ENCODE measurements around the gene DACH1. TPM values are rescaled to one million over a fixed set of nuclear protein-coding genes. Genes with fewer than 3 reads are reported as not detected.

Gene DACH1
- total and polyA plus RNA-seq, 2 of the 8 experiments (the other 6 are each of a cell fraction or from before 2014, with no cell fraction given) = 0.12 to 0.67 TPM

DNA sequence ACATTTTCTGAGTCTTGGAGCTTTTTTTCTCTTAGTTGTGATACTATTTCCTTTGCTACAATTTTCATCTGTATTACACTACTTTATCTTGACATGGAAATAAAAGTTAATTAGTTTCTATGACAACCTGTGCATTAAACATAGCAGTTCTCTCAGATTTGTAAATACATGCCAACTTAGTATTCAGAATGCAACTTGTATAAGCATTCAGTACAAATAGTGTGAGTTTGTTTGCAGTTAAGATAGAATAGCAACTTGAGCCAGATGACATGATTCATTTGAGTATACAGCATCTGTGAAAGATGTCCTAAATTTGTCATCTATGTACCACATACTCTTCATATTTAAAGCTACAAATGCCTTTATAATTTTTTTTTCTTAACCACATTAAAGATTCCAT is 98.1 kb downstream of the DACH1 start (continued):
- TF ChIP-seq, protein P1, sequence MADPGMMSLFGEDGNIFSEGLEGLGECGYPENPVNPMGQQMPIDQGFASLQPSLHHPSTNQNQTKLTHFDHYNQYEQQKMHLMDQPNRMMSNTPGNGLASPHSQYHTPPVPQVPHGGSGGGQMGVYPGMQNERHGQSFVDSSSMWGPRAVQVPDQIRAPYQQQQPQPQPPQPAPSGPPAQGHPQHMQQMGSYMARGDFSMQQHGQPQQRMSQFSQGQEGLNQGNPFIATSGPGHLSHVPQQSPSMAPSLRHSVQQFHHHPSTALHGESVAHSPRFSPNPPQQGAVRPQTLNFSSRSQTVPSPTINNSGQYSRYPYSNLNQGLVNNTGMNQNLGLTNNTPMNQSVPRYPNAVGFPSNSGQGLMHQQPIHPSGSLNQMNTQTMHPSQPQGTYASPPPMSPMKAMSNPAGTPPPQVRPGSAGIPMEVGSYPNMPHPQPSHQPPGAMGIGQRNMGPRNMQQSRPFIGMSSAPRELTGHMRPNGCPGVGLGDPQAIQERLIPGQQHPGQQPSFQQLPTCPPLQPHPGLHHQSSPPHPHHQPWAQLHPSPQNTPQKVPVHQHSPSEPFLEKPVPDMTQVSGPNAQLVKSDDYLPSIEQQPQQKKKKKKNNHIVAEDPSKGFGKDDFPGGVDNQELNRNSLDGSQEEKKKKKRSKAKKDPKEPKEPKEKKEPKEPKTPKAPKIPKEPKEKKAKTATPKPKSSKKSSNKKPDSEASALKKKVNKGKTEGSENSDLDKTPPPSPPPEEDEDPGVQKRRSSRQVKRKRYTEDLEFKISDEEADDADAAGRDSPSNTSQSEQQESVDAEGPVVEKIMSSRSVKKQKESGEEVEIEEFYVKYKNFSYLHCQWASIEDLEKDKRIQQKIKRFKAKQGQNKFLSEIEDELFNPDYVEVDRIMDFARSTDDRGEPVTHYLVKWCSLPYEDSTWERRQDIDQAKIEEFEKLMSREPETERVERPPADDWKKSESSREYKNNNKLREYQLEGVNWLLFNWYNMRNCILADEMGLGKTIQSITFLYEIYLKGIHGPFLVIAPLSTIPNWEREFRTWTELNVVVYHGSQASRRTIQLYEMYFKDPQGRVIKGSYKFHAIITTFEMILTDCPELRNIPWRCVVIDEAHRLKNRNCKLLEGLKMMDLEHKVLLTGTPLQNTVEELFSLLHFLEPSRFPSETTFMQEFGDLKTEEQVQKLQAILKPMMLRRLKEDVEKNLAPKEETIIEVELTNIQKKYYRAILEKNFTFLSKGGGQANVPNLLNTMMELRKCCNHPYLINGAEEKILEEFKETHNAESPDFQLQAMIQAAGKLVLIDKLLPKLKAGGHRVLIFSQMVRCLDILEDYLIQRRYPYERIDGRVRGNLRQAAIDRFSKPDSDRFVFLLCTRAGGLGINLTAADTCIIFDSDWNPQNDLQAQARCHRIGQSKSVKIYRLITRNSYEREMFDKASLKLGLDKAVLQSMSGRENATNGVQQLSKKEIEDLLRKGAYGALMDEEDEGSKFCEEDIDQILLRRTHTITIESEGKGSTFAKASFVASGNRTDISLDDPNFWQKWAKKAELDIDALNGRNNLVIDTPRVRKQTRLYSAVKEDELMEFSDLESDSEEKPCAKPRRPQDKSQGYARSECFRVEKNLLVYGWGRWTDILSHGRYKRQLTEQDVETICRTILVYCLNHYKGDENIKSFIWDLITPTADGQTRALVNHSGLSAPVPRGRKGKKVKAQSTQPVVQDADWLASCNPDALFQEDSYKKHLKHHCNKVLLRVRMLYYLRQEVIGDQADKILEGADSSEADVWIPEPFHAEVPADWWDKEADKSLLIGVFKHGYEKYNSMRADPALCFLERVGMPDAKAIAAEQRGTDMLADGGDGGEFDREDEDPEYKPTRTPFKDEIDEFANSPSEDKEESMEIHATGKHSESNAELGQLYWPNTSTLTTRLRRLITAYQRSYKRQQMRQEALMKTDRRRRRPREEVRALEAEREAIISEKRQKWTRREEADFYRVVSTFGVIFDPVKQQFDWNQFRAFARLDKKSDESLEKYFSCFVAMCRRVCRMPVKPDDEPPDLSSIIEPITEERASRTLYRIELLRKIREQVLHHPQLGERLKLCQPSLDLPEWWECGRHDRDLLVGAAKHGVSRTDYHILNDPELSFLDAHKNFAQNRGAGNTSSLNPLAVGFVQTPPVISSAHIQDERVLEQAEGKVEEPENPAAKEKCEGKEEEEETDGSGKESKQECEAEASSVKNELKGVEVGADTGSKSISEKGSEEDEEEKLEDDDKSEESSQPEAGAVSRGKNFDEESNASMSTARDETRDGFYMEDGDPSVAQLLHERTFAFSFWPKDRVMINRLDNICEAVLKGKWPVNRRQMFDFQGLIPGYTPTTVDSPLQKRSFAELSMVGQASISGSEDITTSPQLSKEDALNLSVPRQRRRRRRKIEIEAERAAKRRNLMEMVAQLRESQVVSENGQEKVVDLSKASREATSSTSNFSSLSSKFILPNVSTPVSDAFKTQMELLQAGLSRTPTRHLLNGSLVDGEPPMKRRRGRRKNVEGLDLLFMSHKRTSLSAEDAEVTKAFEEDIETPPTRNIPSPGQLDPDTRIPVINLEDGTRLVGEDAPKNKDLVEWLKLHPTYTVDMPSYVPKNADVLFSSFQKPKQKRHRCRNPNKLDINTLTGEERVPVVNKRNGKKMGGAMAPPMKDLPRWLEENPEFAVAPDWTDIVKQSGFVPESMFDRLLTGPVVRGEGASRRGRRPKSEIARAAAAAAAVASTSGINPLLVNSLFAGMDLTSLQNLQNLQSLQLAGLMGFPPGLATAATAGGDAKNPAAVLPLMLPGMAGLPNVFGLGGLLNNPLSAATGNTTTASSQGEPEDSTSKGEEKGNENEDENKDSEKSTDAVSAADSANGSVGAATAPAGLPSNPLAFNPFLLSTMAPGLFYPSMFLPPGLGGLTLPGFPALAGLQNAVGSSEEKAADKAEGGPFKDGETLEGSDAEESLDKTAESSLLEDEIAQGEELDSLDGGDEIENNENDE (IDR thresholded peaks at IDR 0.05; ENCODE audit: insufficient replicate concordance, low read length) = no peak
- no peak for TF ChIP-seq RFX5 (IDR thresholded peaks at IDR 0.05; ENCODE audit: borderline replicate concordance, low read depth, low read length)

Data from H1 (cell line).